ENCODE measurements around the gene ARSI.

The ARSI gene

DNA sequence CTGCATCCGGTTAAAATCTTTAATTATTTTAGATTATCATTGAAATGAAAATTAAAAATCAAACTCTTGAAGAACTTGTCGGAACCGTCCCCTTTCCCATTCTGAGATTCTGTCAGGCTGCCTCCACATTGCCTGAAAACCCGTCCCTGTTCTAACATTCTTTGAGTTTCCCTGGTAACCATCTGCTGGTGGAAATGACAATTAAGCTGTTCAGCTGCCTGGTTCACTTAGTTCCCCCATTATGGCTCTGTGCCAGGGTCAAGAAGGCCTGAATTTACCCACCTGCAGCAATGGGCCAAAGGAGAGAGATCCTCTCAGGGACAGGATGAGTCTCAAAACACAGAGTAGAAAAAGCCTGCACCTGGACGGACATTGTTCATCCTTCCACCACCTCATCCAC is 43.0 kb upstream of the ARSI start:
- TF ChIP-seq, protein P1, sequence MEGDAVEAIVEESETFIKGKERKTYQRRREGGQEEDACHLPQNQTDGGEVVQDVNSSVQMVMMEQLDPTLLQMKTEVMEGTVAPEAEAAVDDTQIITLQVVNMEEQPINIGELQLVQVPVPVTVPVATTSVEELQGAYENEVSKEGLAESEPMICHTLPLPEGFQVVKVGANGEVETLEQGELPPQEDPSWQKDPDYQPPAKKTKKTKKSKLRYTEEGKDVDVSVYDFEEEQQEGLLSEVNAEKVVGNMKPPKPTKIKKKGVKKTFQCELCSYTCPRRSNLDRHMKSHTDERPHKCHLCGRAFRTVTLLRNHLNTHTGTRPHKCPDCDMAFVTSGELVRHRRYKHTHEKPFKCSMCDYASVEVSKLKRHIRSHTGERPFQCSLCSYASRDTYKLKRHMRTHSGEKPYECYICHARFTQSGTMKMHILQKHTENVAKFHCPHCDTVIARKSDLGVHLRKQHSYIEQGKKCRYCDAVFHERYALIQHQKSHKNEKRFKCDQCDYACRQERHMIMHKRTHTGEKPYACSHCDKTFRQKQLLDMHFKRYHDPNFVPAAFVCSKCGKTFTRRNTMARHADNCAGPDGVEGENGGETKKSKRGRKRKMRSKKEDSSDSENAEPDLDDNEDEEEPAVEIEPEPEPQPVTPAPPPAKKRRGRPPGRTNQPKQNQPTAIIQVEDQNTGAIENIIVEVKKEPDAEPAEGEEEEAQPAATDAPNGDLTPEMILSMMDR (IDR thresholded peaks at IDR 0.05; ENCODE audit: extremely low read depth, insufficient read depth, missing control alignments): no peak
- no peak for DNase-seq (ENCODE audit: low spot score)
- in situ Hi-C loops (cut with MboI; ENCODE audit: low pct_unique_long_range_greater_than_20kb, low sequenced_read_pairs, unreplicated experiment): no loop called here

DNA sequence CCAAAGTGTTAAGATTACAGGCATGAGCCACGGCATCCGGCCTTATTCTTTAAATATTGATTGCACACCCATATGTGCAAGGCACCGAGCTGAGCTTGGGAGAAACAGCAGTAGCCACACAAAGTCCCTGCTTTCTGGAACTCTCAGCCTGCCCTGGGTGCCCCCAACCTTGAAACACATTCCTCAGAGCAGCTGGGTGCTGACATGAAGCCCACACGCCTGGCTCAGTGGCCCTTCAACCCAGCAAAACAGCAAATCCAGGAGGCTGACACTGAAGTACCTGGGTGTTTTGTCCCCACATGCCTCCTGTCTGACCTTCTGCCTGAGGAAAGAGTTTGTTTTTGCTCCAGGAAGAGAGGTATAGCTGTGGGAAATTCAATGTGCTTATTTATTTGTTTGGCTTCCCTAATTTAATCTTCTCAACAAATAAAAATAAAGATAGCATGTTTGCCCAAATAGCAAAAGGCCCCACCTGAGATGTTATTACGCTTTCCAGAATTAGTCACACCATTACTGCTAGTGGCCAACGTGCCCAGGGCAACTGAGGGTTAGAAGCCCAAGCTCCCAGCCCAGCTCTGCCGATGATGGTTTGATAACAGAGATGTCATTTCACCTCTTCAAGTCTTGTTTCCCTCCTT is 41.4 kb upstream of the ARSI start:
- DNase-seq (ENCODE audit: low spot score): no peak
- TF ChIP-seq, protein P1 (IDR thresholded peaks at IDR 0.05; ENCODE audit: extremely low read depth, insufficient read depth, missing control alignments): no peak
- in situ Hi-C loops (cut with MboI; ENCODE audit: low pct_unique_long_range_greater_than_20kb, low sequenced_read_pairs, unreplicated experiment): no loop called here

- in situ Hi-C loops (cut with MboI; ENCODE audit: low pct_unique_long_range_greater_than_20kb, low sequenced_read_pairs, unreplicated experiment): no loop called here
- DNase-seq (ENCODE audit: low spot score): no peak
- TF ChIP-seq, protein P1 (IDR thresholded peaks at IDR 0.05; ENCODE audit: extremely low read depth, insufficient read depth, missing control alignments): no peak
Measured at GRCh38 chr5:150342583-150342982, 39.9 kb upstream of the ARSI start.

DNA sequence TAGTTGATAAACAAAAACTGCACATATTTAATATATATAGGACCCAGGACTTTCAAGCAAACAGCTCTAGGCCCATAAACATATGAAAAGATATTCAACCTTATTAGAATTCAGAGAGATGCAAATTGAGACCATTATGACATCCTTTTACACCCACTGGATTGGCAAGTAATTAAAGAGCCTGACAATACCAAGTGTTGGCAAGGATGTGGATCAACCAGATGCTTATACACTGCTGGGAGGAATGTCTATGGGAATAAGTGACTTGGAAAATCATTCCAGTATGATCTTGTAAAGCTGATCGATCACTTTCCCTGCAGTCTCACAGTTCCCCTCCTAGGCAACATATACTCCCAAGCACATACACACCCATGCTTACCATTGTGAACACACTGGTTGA is 39.3 kb upstream of the ARSI start:
- DNase-seq (ENCODE audit: low spot score): no peak
- in situ Hi-C loops (cut with MboI; ENCODE audit: low pct_unique_long_range_greater_than_20kb, low sequenced_read_pairs, unreplicated experiment): no loop called here
- TF ChIP-seq, protein P1 (IDR thresholded peaks at IDR 0.05; ENCODE audit: extremely low read depth, insufficient read depth, missing control alignments): no peak

GRCh38 chr5:150341331-150341730 is 38.6 kb upstream of the ARSI start:
- in situ Hi-C loops (cut with MboI; ENCODE audit: low pct_unique_long_range_greater_than_20kb, low sequenced_read_pairs, unreplicated experiment): no loop called here
- no peak for DNase-seq (ENCODE audit: low spot score)
- TF ChIP-seq, protein P1 (IDR thresholded peaks at IDR 0.05; ENCODE audit: extremely low read depth, insufficient read depth, missing control alignments): no peak

DNA sequence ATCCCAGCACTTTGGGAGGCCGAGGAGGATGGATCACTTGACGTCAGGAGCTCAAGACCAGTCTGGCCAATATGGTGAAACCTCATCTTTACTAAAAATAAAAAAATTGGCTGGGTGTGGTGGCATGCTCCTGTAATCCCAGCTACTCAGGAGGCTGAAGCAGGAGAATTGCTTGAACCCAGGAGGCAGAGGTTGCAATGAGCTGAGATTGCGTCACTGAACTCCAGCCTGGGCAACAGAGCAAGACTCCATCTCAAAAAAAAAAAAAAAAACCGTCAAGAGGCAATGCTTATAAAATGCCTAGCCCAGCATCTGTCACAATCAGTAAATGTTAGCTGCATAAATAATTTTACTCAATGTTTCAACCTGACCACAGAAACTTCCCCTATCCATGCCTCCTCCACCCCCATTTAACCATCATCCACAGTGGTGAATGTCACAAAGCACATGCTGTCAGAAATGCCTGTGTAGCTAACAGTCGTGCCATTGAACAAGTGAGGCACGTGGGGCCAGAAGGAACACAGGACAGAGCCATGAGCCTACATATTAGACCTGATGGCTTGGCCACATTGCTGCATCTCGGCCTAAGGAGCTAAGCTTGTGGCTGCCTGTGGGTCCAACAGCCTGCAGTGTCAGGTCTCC is 38.0 kb upstream of the ARSI start:
- no peak for DNase-seq (ENCODE audit: low spot score)
- in situ Hi-C loops (cut with MboI; ENCODE audit: low pct_unique_long_range_greater_than_20kb, low sequenced_read_pairs, unreplicated experiment): no loop called here
- TF ChIP-seq, protein P1 (IDR thresholded peaks at IDR 0.05; ENCODE audit: extremely low read depth, insufficient read depth, missing control alignments): no peak

All from GM13977 (cell line).